HEK293T (cell line): ENCODE measurements around the gene CALCR.
A peak's percentile ranks its signal among the peaks of the same experiment; 100 is the strongest.
"Not testable (repeated sequence)": the region's sequence is repeated elsewhere in the genome, so short reads cannot be mapped to it uniquely, and the experiment has no call there.

Source experiments
- CTCF ChIA-PET: fragments of 350-600 bp; formaldehyde crosslinking; extraction: SDS; loops from one replicate; lab custom pipeline; 2021; ENCODE audit warnings: antibody characterized with exemption, inconsistent platforms; lab: Yijun Ruan, JAX
- POLR2A ChIA-PET: fragments of 350-600 bp; formaldehyde crosslinking; extraction: SDS; loops from one replicate; lab custom pipeline; 2020; ENCODE audit warnings: antibody characterized with exemption, inconsistent platforms; lab: Yijun Ruan, JAX
- DNase-seq: peaks from one replicate; pipeline ENCODE4 v3.0.0; 2012; ENCODE audit warnings: mixed read lengths; ENCODE audit errors: extremely low spot score
- ARNT ChIP-seq: fragments of 450-650 bp; IDR thresholded peaks from 2 replicates; pipeline ENCODE4 v1.6.1; 2017; ENCODE audit warnings: mild to moderate bottlenecking
- BHLHE40 ChIP-seq: fragments of 450-650 bp; IDR thresholded peaks from 2 replicates; pipeline ENCODE4 v1.6.1; 2016; ENCODE audit warnings: mild to moderate bottlenecking, moderate library complexity, borderline replicate concordance
- CTBP1 ChIP-seq: fragments of 450-650 bp; IDR thresholded peaks from 2 replicates; pipeline ENCODE4 v1.6.1; 2016; ENCODE audit warnings: borderline replicate concordance
- ELF4 ChIP-seq: fragments of 450-650 bp; IDR thresholded peaks from 2 replicates; pipeline ENCODE4 v1.6.1; 2017; ENCODE audit warnings: antibody characterized with exemption
- FOXA1 ChIP-seq: fragments of 450-650 bp; IDR thresholded peaks from 2 replicates; pipeline ENCODE4 v1.6.1; 2016; ENCODE audit warnings: mild to moderate bottlenecking
- FOXK2 ChIP-seq: fragments of 450-650 bp; IDR thresholded peaks from 2 replicates; pipeline ENCODE4 v1.6.1; 2016; ENCODE audit warnings: mild to moderate bottlenecking
- FOXM1 ChIP-seq: fragments of 450-650 bp; IDR thresholded peaks from 2 replicates; pipeline ENCODE4 v1.6.1; 2017; ENCODE audit warnings: mild to moderate bottlenecking, borderline replicate concordance
- HDGF ChIP-seq: fragments of 450-650 bp; IDR thresholded peaks from 2 replicates; pipeline ENCODE4 v1.6.1; 2017; ENCODE audit warnings: antibody characterized with exemption, borderline replicate concordance
- L3MBTL2 ChIP-seq: fragments of 450-650 bp; conservative IDR thresholded peaks from 2 replicates; pipeline ENCODE4 v1.6.1; 2016; ENCODE audit warnings: mild to moderate bottlenecking
- LEF1 ChIP-seq: fragments of 450-650 bp; IDR thresholded peaks from 2 replicates; pipeline ENCODE4 v1.6.1; 2017; ENCODE audit warnings: mild to moderate bottlenecking, borderline replicate concordance
- NFRKB ChIP-seq: fragments of 450-650 bp; IDR thresholded peaks from 2 replicates; pipeline ENCODE4 v1.6.1; 2016; ENCODE audit warnings: mild to moderate bottlenecking, moderate library complexity
- PKNOX1 ChIP-seq: fragments of 450-650 bp; IDR thresholded peaks from 2 replicates; pipeline ENCODE4 v1.6.1; 2016
- SP1 ChIP-seq: fragments of 450-650 bp; IDR thresholded peaks from 2 replicates; pipeline ENCODE4 v1.6.1; 2017
- SUZ12 ChIP-seq: fragments of 450-650 bp; IDR thresholded peaks from 2 replicates; pipeline ENCODE4 v1.6.1; 2016; ENCODE audit warnings: mild to moderate bottlenecking
- TARDBP ChIP-seq: fragments of 450-650 bp; IDR thresholded peaks from 2 replicates; pipeline ENCODE4 v1.6.1; 2016
- ZNF384 ChIP-seq: fragments of 450-650 bp; IDR thresholded peaks from 2 replicates; pipeline ENCODE4 v1.6.1; 2016

The CALCR gene

GRCh38 chr7:93594250-93594649, 19.7 kb upstream of the CALCR start:
- ChIA-PET CTCF (no interaction called here), POLR2A (no interaction called here)
- TF ChIP-seq PKNOX1: no peak
- no peak for TF ChIP-seq SP1
- TF ChIP-seq CTBP1: no peak
- TF ChIP-seq SUZ12: no peak
- no peak for TF ChIP-seq LEF1
- TF ChIP-seq FOXK2: no peak
- TF ChIP-seq ZNF384: no peak
- TF ChIP-seq ARNT: no peak
- TF ChIP-seq BHLHE40: no peak
- no peak for TF ChIP-seq TARDBP
- TF ChIP-seq L3MBTL2: no peak
- no peak for TF ChIP-seq FOXA1
- TF ChIP-seq ELF4: no peak
- no peak for TF ChIP-seq FOXM1
- TF ChIP-seq HDGF: no peak
- DNase-seq: no peak

GRCh38 chr7:93592588-93593266, 18.2 kb upstream of the CALCR start:
- ChIA-PET CTCF (interaction anchor here (0.5 kb wide), 1 partner anchor 43 kb away, joined by 3 read pairs; no protein-coding TSS in a partner anchor), POLR2A (no interaction called here)
- DNase-seq: no peak
- TF ChIP-seq NFRKB: no peak
- TF ChIP-seq SUZ12: no peak
- no peak; the same call in 1 of the 2 replicates for TF ChIP-seq L3MBTL2
- TF ChIP-seq TARDBP: no peak
- TF ChIP-seq CTBP1: no peak
- no peak for TF ChIP-seq SP1
- no peak for TF ChIP-seq LEF1
- no peak for TF ChIP-seq FOXA1
- no peak for TF ChIP-seq ELF4

- POLR2A ChIA-PET, CTCF ChIA-PET: not testable (repeated sequence)
Measured at GRCh38 chr7:93591224-93592050, 16.9 kb upstream of the CALCR start.

GRCh38 chr7:93586479-93586865, 11.9 kb upstream of the CALCR start:
- POLR2A ChIA-PET, DNase-seq, CTCF ChIA-PET: not testable (repeated sequence)

More at GRCh38 chr7:93591224-93592050, 16.9 kb upstream of the CALCR start:
- TF ChIP-seq CTBP1 (0 out of 2 replicates have a peak, but pooled peaks have one; percentile 33), L3MBTL2 (peak; percentile 59)
- not testable (repeated sequence) for DNase-seq

GRCh38 chr7:93585694-93586478, 11.4 kb upstream of the CALCR start:
- DNase-seq, POLR2A ChIA-PET, CTCF ChIA-PET: not testable (repeated sequence)

GRCh38 chr7:93579431-93579830, 4.9 kb upstream of the CALCR start:
- TF ChIP-seq L3MBTL2: no peak
- TF ChIP-seq SUZ12: no peak
- no peak for TF ChIP-seq SP1
- no peak for TF ChIP-seq FOXA1
- TF ChIP-seq ELF4: no peak
- no peak for TF ChIP-seq HDGF
- no peak for TF ChIP-seq ARNT
- no peak for TF ChIP-seq ZNF384
- TF ChIP-seq BHLHE40: no peak
- TF ChIP-seq LEF1: no peak
- TF ChIP-seq CTBP1: no peak
- TF ChIP-seq FOXK2: no peak
- no peak for TF ChIP-seq NFRKB
- no peak for TF ChIP-seq TARDBP
- no peak for TF ChIP-seq FOXM1
- no peak for DNase-seq
- ChIA-PET CTCF (no interaction called here), POLR2A (no interaction called here)

- DNase-seq: no peak
- ChIA-PET POLR2A (no interaction called here), CTCF (no interaction called here)
- TF ChIP-seq FOXM1: no peak
- no peak for TF ChIP-seq SP1
- TF ChIP-seq ARNT: no peak
- TF ChIP-seq BHLHE40: no peak
- TF ChIP-seq CTBP1: no peak
Measured at GRCh38 chr7:93578762-93579161, 4.2 kb upstream of the CALCR start.
